Chondrocyte (in vitro differentiated cells): ENCODE results near the gene TFAP2B. TPM values are rescaled to one million over a fixed set of nuclear protein-coding genes. Genes with fewer than 3 reads are reported as not detected.

ENCODE experiments used
- DNase-seq: peaks from one replicate; pipeline ENCODE4 v3.0.0; 2021; ENCODE audit warnings: mixed read lengths, low spot score
- H3K27ac Mint-ChIP-seq: one replicate; pipeline ENCODE4 v1.8.0; 2021; ENCODE audit warnings: mild to moderate bottlenecking, moderate library complexity, mixed read lengths; ENCODE audit not compliant: unreplicated experiment
- H3K27me3 Mint-ChIP-seq: 2 replicates; pipeline ENCODE4 v1.8.0; 2021; ENCODE audit warnings: low read depth, mixed read lengths
- H3K36me3 Mint-ChIP-seq: 2 replicates; pipeline ENCODE4 v1.8.0; 2021; ENCODE audit warnings: low read depth, mixed read lengths
- H3K4me1 Mint-ChIP-seq: 2 replicates; pipeline ENCODE4 v1.8.0; 2021; ENCODE audit warnings: low read depth, mild to moderate bottlenecking, mixed read lengths
- H3K4me3 Mint-ChIP-seq: one replicate; pipeline ENCODE4 v1.8.0; 2021; ENCODE audit warnings: mild to moderate bottlenecking, moderate library complexity, mixed read lengths; ENCODE audit not compliant: unreplicated experiment
- H3K9me3 Mint-ChIP-seq: 2 replicates; pipeline ENCODE4 v1.8.0; 2021; ENCODE audit warnings: low read depth, mixed read lengths
- total RNA-seq: library from RNA; stranded (reverse); gene quantifications from 3 replicates; pipeline ENCODE4 v1.2.1, GENCODE V29; 2021
- TF ChIP-seq, protein P1 (sequence below): fragments of 200-600 bp; sonication (generic); IDR thresholded peaks from 2 replicates; pipeline ENCODE4 v1.5.0; 2021; ENCODE audit warnings: antibody characterized with exemption, mild to moderate bottlenecking, moderate library complexity

Gene TFAP2B
- total RNA-seq, 1 donor from 2014 or later: 14.8 TPM

DNA sequence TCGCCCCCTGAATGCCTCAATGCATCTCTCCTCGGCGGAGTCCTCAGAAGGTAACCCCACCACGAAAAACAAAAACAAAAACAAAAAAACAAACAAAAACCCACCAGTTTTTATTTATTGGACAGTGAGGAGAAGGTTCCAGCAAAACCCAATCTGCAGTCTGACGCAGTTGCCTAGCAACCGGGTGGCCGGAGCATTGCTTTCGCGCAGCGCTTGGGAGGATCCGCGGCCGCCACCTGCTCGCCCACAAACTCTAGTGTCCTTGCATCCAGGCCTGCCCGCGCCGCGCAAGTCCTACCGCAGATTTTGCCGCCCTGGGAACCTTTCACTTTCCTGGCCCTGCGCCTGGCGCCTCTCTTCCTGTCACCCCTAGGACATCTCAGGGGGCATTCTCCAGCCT is 17.6 kb downstream of the TFAP2B start:
- Mint-ChIP-seq H3K27me3 (no peaks in the 10 kb centered on the region), H3K27ac (no peak overlapping the region), H3K4me3 (no peak overlapping the region), H3K9me3 (no peaks in the 10 kb centered on the region), H3K4me1 (no peaks in the 10 kb centered on the region), H3K36me3 (peaks cover 28% of the 10 kb centered on the region)
- no peak for DNase-seq
- TF ChIP-seq, protein P1, sequence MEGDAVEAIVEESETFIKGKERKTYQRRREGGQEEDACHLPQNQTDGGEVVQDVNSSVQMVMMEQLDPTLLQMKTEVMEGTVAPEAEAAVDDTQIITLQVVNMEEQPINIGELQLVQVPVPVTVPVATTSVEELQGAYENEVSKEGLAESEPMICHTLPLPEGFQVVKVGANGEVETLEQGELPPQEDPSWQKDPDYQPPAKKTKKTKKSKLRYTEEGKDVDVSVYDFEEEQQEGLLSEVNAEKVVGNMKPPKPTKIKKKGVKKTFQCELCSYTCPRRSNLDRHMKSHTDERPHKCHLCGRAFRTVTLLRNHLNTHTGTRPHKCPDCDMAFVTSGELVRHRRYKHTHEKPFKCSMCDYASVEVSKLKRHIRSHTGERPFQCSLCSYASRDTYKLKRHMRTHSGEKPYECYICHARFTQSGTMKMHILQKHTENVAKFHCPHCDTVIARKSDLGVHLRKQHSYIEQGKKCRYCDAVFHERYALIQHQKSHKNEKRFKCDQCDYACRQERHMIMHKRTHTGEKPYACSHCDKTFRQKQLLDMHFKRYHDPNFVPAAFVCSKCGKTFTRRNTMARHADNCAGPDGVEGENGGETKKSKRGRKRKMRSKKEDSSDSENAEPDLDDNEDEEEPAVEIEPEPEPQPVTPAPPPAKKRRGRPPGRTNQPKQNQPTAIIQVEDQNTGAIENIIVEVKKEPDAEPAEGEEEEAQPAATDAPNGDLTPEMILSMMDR: no peak

- Mint-ChIP-seq H3K9me3 (no peaks in the 10 kb centered on the region), H3K27me3 (no peaks in the 10 kb centered on the region), H3K4me3 (no peak overlapping the region), H3K27ac (no peak overlapping the region), H3K4me1 (no peaks in the 10 kb centered on the region), H3K36me3 (peaks cover 27% of the 10 kb centered on the region)
- TF ChIP-seq, protein P1: no peak
- no peak for DNase-seq
Measured at GRCh38 chr6:50837589-50838445, 19.1 kb downstream of the TFAP2B start.

GRCh38 chr6:50840112-50840810 is 21.6 kb downstream of the TFAP2B start:
- no peak overlapping the region for H3K27ac Mint-ChIP-seq

DNA sequence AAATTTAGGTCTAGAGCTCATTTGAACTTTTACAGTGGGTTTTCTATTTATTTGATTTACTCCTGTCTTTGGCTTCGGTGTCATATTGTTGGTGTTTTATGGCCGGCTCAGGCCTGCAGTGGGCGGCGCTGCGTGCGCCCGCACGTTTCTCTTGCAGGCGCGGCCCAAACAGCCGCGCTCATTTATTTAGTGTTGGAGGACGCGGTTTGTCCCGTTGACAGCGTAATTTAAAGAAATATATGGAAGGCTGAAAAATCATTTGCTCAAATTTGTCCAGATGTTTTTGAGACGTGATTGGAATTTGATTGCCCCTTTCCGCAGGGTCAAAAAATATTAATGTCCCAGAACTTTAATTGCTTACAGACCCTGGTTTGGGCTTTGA is 22.1 kb downstream of the TFAP2B start:
- no peak overlapping the region for H3K4me3 Mint-ChIP-seq

More at GRCh38 chr6:50840112-50840810, 21.6 kb downstream of the TFAP2B start:
- no peaks in the 10 kb centered on the region for H3K27me3 Mint-ChIP-seq
- no peaks in the 10 kb centered on the region for H3K9me3 Mint-ChIP-seq
- TF ChIP-seq, protein P1: no peak
- no peak for DNase-seq
- H3K36me3 Mint-ChIP-seq: peaks cover 32% of the 10 kb centered on the region
- no peaks in the 10 kb centered on the region for H3K4me1 Mint-ChIP-seq
- no peak overlapping the region for H3K4me3 Mint-ChIP-seq

GRCh38 chr6:50842446-50842845 is 23.8 kb downstream of the TFAP2B start:
- Mint-ChIP-seq H3K27me3 (no peaks in the 10 kb centered on the region), H3K4me1 (peaks cover 9% of the 10 kb centered on the region), H3K27ac (no peak overlapping the region), H3K9me3 (no peaks in the 10 kb centered on the region), H3K36me3 (peaks cover 18% of the 10 kb centered on the region), H3K4me3 (no peak overlapping the region)
- no peak for DNase-seq
- TF ChIP-seq, protein P1: no peak

More for the DNA sequence above, 22.1 kb downstream of the TFAP2B start:
- Mint-ChIP-seq H3K36me3 (peaks cover 28% of the 10 kb centered on the region), H3K27me3 (no peaks in the 10 kb centered on the region), H3K4me1 (no peaks in the 10 kb centered on the region), H3K27ac (peak overlapping the region; percentile 46), H3K9me3 (no peaks in the 10 kb centered on the region)
- no peak for DNase-seq
- TF ChIP-seq, protein P1: no peak
